K562 (cell line): ENCODE data around the gene XRN2. TPM values are rescaled to one million over a fixed set of nuclear protein-coding genes. Genes with fewer than 3 reads are reported as not detected.

Experiments
- ATAC-seq: fragments of 200-7000 bp; cut with Tn5 transposase; 3 replicates; pipeline ENCODE4 v1.9.1; 2020; ENCODE audit warnings: moderate library complexity
- BruUV-seq: library from RNA; stranded (reverse); fragments of 400-500 nt; replicated peaks from 2 replicates; lab custom pipeline; 2021; lab: Mats Ljungman, UMichigan
- CTCF ChIA-PET: fragments of 300-600 bp; formaldehyde crosslinking; extraction: SDS; loops from one replicate; lab custom pipeline; 2021; ENCODE audit warnings: low intra/inter-chr PET ratio; lab: Yijun Ruan, JAX
- POLR2A ChIA-PET: fragments of 300-600, 350-650 bp; sonication (Branson Sonifier 250); formaldehyde crosslinking; extraction: SDS; loops from one replicate; lab custom pipeline; 2021; ENCODE audit warnings: antibody characterized with exemption, inconsistent platforms; lab: Yijun Ruan, JAX
- DNase-seq, 4 experiments: peaks; one replicate each; pipeline versions ENCODE4 v3.0.0 to v3.0.0-alpha.2; 2011 to 2018; ENCODE audit warnings: low spot score in 3 of 4, mixed read lengths in 3 of 4; ENCODE audit errors: extremely low read depth in 1 of 4
- FAIRE-seq: peaks from 2 replicates; lab custom pipeline; 2011; peaks lifted over from hg19 to GRCh38; lab: Jason Lieb, UNC
- H2AFZ ChIP-seq: 2 replicates; pipeline ENCODE4 v1.6.0; 2011; ENCODE audit warnings: low read depth, low read length, control low read depth, inconsistent platforms
- H3K27ac ChIP-seq: fragments of 200-600 bp; 3 replicates; pipeline ENCODE4 v1.8.0; 2011; ENCODE audit warnings: low read depth, mild to moderate bottlenecking, control low read depth, inconsistent platforms, low read length, moderate library complexity, mixed read lengths; ENCODE audit errors: extremely low read depth
- H3K27me3 ChIP-seq, 2 experiments: fragments of 300-600 bp in 1 of 2; 2 replicates in 1 of 2; 3 replicates in 1 of 2; pipeline versions ENCODE4 v1.6.0 to v1.8.0; 2011; ENCODE audit warnings: inconsistent platforms in 2 of 2, low read length in 2 of 2, mild to moderate bottlenecking in 1 of 2, mixed read lengths in 1 of 2, moderate library complexity in 1 of 2; ENCODE audit not compliant: control insufficient read depth in 2 of 2, insufficient read depth in 2 of 2
- H3K36me3 ChIP-seq: fragments of 300-600 bp; 3 replicates; pipeline ENCODE4 v1.8.0; 2011; ENCODE audit warnings: mild to moderate bottlenecking, low read length, inconsistent platforms; ENCODE audit not compliant: control insufficient read depth, insufficient read depth
- H3K4me1 ChIP-seq, 2 experiments: fragments of 200-600 bp in 1 of 2; replicated peaks in 1 of 2; 2 replicates in 1 of 2; 3 replicates in 1 of 2; pipeline versions ENCODE4 v1.5.1 to v1.8.0; 2011; ENCODE audit warnings: inconsistent platforms in 2 of 2, low read length in 2 of 2, mild to moderate bottlenecking in 1 of 2, mixed read lengths in 1 of 2, moderate library complexity in 1 of 2; ENCODE audit not compliant: control insufficient read depth in 2 of 2, insufficient read depth in 2 of 2
- H3K4me2 ChIP-seq: 2 replicates; pipeline ENCODE4 v1.6.1; 2011; ENCODE audit warnings: low read length, control low read depth, inconsistent platforms, mixed read lengths; ENCODE audit not compliant: insufficient read depth
- H3K4me3 ChIP-seq: fragments of 200-600 bp; sonication (generic), shearing (Covaris generic); 2 replicates; pipeline ENCODE4 v1.5.1; 2016; ENCODE audit warnings: control low read depth, inconsistent platforms
- H3K79me2 ChIP-seq: fragments of 200-600 bp; 3 replicates; pipeline ENCODE4 v1.8.0; 2011; ENCODE audit warnings: low read length, inconsistent platforms; ENCODE audit not compliant: control insufficient read depth, insufficient read depth
- H3K9ac ChIP-seq, 2 experiments: 2 replicates each; pipeline versions ENCODE4 v1.6.0 to v1.6.1; 2011; ENCODE audit warnings: low read depth in 2 of 2, low read length in 2 of 2, control low read depth in 1 of 2, inconsistent platforms in 1 of 2, mild to moderate bottlenecking in 1 of 2, mixed read lengths in 1 of 2; ENCODE audit not compliant: insufficient read depth in 1 of 2
- H3K9me1 ChIP-seq: one replicate; pipeline ENCODE4 v1.6.0; 2011; ENCODE audit warnings: inconsistent platforms, mild to moderate bottlenecking, low read length, moderate library complexity; ENCODE audit not compliant: control insufficient read depth, insufficient read depth
- H3K9me3 ChIP-seq: replicated peaks from 2 replicates; pipeline ENCODE4 v1.5.1; 2011; ENCODE audit warnings: low read depth, low read length, inconsistent platforms; ENCODE audit not compliant: control insufficient read depth, insufficient read depth
- H4K20me1 ChIP-seq: replicated peaks from 2 replicates; pipeline ENCODE4 v1.6.1; 2011; ENCODE audit warnings: low read length, inconsistent platforms, mixed read lengths; ENCODE audit not compliant: control insufficient read depth, insufficient read depth
- ID3 ChIP-seq, 2 experiments: fragments of 250-450 bp in 1 of 2; fragments of 450-650 bp in 1 of 2; sonication (Bioruptor Pico) in 1 of 2; IDR thresholded peaks; 2 replicates each; pipeline versions ENCODE4 v1.6.1 to v1.8.0; 2016 to 2021; ENCODE audit warnings: mild to moderate bottlenecking in 2 of 2, moderate library complexity in 2 of 2, missing compliant biosample characterization in 1 of 2, missing genetic modification characterization in 1 of 2
- NEUROD1 ChIP-seq: fragments of 150-350 bp; IDR thresholded peaks from 2 replicates; pipeline ENCODE4 v1.6.1; 2014; ENCODE audit warnings: borderline replicate concordance, low read length, low read depth; ENCODE audit not compliant: partially characterized antibody
- OTX1 ChIP-seq: fragments of 450-650 bp; formaldehyde crosslinking; IDR thresholded peaks from 2 replicates; pipeline ENCODE4 v1.4.0; 2022; ENCODE audit warnings: mild to moderate bottlenecking
- PML ChIP-seq: IDR thresholded peaks from 2 replicates; pipeline ENCODE4 v1.6.1; 2012; ENCODE audit warnings: low read length, inconsistent platforms
- PTTG1 ChIP-seq: fragments of 450-650 bp; IDR thresholded peaks from 2 replicates; pipeline ENCODE4 v1.6.1; 2016; ENCODE audit warnings: low read depth, mild to moderate bottlenecking, missing genetic modification characterization, missing compliant biosample characterization
- RBM22 ChIP-seq: fragments of 200-400 bp; formaldehyde crosslinking; IDR thresholded peaks from 2 replicates; pipeline ENCODE4 v1.6.1; 2018; ENCODE audit warnings: low read length, low read depth; ENCODE audit not compliant: poor library complexity, severe bottlenecking
- SREBF2 ChIP-seq: sonication (generic); formaldehyde crosslinking; IDR thresholded peaks from 2 replicates; pipeline ENCODE4 v1.4.0; 2020; ENCODE audit warnings: mild to moderate bottlenecking, missing genetic modification reagents
- TAF9B ChIP-seq: fragments of 450-650 bp; IDR thresholded peaks from 2 replicates; pipeline ENCODE4 v1.6.1; 2018; ENCODE audit warnings: mild to moderate bottlenecking; ENCODE audit not compliant: partially characterized antibody
- TCF7L2 ChIP-seq: fragments of 150-350 bp; IDR thresholded peaks from 2 replicates; pipeline ENCODE4 v1.6.1; 2016; ENCODE audit warnings: low read depth, mild to moderate bottlenecking, low read length, moderate library complexity
- ZBTB34 ChIP-seq: fragments of 250-450 bp; sonication (Bioruptor Pico); IDR thresholded peaks from 2 replicates; pipeline ENCODE4 v1.8.0; 2021; ENCODE audit warnings: mild to moderate bottlenecking, moderate library complexity
- ZNF253 ChIP-seq: fragments of 250-450 bp; sonication (Bioruptor Pico); conservative IDR thresholded peaks from 2 replicates; pipeline ENCODE4 v1.6.1; 2021; ENCODE audit warnings: mild to moderate bottlenecking
- WGBS: fragments of 100-300 bp; shearing (Covaris generic); methylation state at CpG from one replicate; pipeline ENCODE4 v1.1.6; 2016; ENCODE audit warnings: low coverage, mixed read lengths; ENCODE audit not compliant: insufficient coverage; ENCODE audit errors: missing lambda C conversion rate; 5-methylcytosine and 5-hydroxymethylcytosine counted together
- in situ Hi-C: fragments of 300-500 bp; cut with MboI; formaldehyde crosslinking; loops from 4 replicates; pipeline ENCODE4 v1.15.0; 2018; ENCODE audit warnings: inconsistent platforms, mixed read lengths
- intact Hi-C: fragments of 100-400 bp; cut with micrococcal nuclease; formaldehyde crosslinking; loops from 2 replicates; pipeline ENCODE4 v1.14.2; 2022
- polyA plus RNA-seq, 8 experiments: library from polyadenylated mRNA; depleted of rRNA in 4 of 8; stranded (reverse) in 5 of 8; unstranded in 3 of 8; fragments of >200 nt; fragmentation: Nextera tagmentation in 2 of 8; fragmentation: Illumina TruSeq in 1 of 8; extraction: Ambion mirVana in 2 of 8; extraction: Trizol in 1 of 8; gene quantifications; 2 replicates each; pipeline versions ENCODE4 v1.2.1 to v1.2.3, GENCODE V29; 2011 to 2014; ENCODE audit warnings: inconsistent platforms in 1 of 8, missing spikeins in 1 of 8
- total RNA-seq, 7 experiments: library from RNA; depleted of rRNA in 6 of 7; stranded (reverse); fragments of >200 nt in 6 of 7; fragmentation: Illumina TruSeq in 2 of 7; extraction: Trizol in 2 of 7; gene quantifications; 2 replicates each; pipeline versions ENCODE4 v1.2.1 to v1.2.3, GENCODE V29; 2011 to 2021; ENCODE audit warnings: low replicate concordance in 1 of 7
- TF ChIP-seq, protein P1 (sequence below): fragments of 450-650 bp; formaldehyde crosslinking; IDR thresholded peaks from 2 replicates; pipeline ENCODE4 v1.4.0; 2020; ENCODE audit warnings: mild to moderate bottlenecking

Gene XRN2
- total and polyA plus RNA-seq, 9 of the 15 experiments (the other 6 are each of a cell fraction or from before 2014, with no cell fraction given) = 41.8 to 67.3 (median 51.4) TPM

GRCh38 chr20:21266191-21266536 is 37.0 kb upstream of the XRN2 start:
- no peaks in the 10 kb centered on the region for H4K20me1 ChIP-seq
- no peaks in the 10 kb centered on the region for H3K36me3 ChIP-seq
- in situ Hi-C loops = no loop called here
- H2AFZ ChIP-seq = no peak overlapping the region
- no peak overlapping the region for H3K4me3 ChIP-seq
- no peak overlapping the region for H3K9ac ChIP-seq
- ChIA-PET POLR2A (interaction anchor here (0.5 kb wide), 1 partner anchor 313 kb away, joined by 3 read pairs; no protein-coding TSS in a partner anchor), CTCF (no interaction called here)
- peaks cover 4 to 35% of the 10 kb centered on the region in 2 experiments; a peak in 3 of 5 replicates for H3K27me3 ChIP-seq
- ATAC-seq (no peak), DNase-seq (no peak), FAIRE-seq (no peak)
- H3K27ac ChIP-seq = no peak overlapping the region
- H3K4me1 ChIP-seq = peaks cover 0 to 3% of the 10 kb centered on the region in 2 experiments; a peak in 1 of 5 replicates
- H3K4me2 ChIP-seq = no peak overlapping the region
- no peaks in the 10 kb centered on the region for H3K9me1 ChIP-seq
- TF ChIP-seq SREBF2 (no peak), OTX1 (CRISPR knock-in tag) (no peak), ZNF253 (CRISPR knock-in tag) (no peak), TAF9B (no peak), TCF7L2 (no peak), ZBTB34 (CRISPR knock-in tag) (no peak), PML (no peak), ID3 (CRISPR knock-in tag; IDR thresholded peaks at IDR 0.05) (no peak), ID3 (tag; IDR thresholded peaks at IDR 0.05) (no peak), PTTG1 (tag) (no peak), RBM22 (no peak), NEUROD1 (no peak)
- TF ChIP-seq, protein P1, sequence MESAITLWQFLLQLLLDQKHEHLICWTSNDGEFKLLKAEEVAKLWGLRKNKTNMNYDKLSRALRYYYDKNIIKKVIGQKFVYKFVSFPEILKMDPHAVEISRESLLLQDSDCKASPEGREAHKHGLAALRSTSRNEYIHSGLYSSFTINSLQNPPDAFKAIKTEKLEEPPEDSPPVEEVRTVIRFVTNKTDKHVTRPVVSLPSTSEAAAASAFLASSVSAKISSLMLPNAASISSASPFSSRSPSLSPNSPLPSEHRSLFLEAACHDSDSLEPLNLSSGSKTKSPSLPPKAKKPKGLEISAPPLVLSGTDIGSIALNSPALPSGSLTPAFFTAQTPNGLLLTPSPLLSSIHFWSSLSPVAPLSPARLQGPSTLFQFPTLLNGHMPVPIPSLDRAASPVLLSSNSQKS (CRISPR knock-in tag) = no peak
- WGBS = 0% methylated on average over 4 of the region's 5 CpGs
- intact Hi-C loops = no loop called here
- no peaks in the 10 kb centered on the region for H3K79me2 ChIP-seq
- H3K9me3 ChIP-seq = no peaks in the 10 kb centered on the region
- no TSS peak for BruUV-seq
